HCEC 1CT (cell line): Measurements from ENCODE around the gene SLC35D2.

Experiments
- DNase-seq: peaks from one replicate; pipeline ENCODE4 v3.0.0-alpha.2; 2017

SLC35D2 gene

DNA sequence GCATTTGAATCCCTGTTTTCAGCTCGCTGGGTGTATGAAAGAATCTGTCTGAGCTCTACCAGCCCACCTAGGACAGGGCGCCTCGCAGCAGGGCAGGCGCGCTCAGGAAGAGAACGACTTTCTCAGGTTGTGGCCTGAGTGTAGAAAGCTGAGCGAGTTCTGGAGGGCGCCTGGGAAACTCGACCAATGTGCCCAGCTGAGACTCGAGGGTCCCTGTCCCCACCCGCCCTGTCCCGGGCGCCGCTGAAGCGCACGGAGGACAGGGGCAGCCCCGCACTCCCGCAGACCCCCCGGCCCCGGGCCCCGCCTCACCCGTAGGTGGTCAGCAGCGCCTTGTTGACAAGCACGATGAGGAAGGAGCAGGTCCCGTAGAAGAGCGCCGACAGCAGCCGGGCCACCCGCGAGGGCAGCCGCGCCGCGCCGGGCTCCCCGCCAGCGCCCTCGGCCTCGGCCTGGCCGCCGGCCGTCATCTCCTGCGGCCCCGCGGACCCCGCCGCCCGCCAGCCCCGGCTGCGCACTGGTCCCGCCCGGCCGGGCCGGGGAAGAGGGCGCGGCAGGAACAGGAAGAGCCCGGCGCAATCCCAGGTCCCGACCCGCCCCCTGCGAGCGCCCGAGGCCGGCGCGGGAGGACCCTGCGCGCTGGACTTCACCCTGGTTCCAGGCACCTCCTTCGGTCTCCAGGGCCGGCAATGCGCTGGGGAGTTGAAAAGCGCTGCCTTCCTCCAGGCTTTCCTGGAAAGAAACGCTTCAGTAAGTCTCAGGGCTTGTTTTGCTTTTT is at the start of gene SLC35D2:
Gene SLC35D2, minus strand, starts transcription at position 547 of the 778 bp plus-strand sequence. Its CDS starts 77 bp downstream, at position 470.
- DNase-seq: peak; percentile 72

DNA sequence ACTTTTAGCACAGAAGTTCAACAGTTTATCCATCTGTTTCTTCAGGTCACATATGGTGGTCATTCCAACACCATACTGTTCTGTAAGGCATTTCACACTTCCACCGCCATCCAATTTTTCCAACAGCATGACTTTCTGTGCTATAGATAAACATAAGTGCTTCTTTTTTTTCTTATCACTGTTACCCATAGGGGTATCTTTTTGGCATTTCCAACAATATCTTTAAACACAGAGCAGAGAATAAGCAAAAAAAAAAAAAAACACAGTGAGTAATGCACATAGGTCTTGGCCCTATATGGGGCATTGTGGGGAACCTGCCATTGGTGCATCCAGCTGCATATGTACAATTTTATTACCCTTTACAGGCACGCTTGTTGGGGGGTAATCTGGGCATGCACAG is 46.9 kb upstream of the SLC35D2 start:
- no peak for DNase-seq

- no peak for DNase-seq
Measured at GRCh38 chr9:96429732-96430131, 46.2 kb upstream of the SLC35D2 start.

GRCh38 chr9:96425500-96426169 is 42.1 kb upstream of the SLC35D2 start:
- DNase-seq: no peak

GRCh38 chr9:96423985-96424336 is 40.5 kb upstream of the SLC35D2 start:
- no peak for DNase-seq

DNA sequence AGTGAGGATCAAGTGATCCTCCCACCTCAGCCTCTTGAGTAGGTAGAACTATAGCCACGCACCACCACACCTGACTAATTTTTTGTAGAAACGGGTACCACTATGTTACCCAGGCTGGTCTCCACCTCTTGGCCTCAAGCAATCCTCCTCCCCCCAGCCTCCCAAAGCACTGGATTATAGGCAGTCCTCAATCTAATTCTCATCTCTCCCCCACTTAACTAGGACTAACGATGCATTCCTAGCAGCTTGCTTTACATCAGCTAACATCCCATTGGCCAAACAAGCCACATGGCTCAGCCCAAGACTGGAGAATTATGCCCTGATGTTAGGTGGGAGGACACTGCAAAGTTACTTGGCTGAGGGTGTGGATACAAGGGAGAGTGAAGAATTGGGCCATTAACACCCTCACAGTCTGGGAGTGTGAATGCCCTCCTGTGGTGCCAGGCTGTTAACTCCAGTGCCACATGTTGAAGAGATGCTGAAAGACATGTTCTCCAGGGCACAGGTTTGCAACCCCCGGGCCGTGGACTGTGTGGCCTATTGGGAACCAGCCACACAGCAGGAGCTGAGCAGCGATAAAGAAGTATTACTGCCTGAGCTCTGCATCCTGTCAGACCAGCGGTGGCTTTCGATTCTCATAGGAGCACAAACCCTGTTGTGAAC is 39.9 kb upstream of the SLC35D2 start:
- DNase-seq: no peak

- DNase-seq: peak; percentile 97
Measured at GRCh38 chr9:96420468-96421219, 37.1 kb upstream of the SLC35D2 start.

GRCh38 chr9:96419691-96419969 is 36.1 kb upstream of the SLC35D2 start:
- no peak for DNase-seq

DNA sequence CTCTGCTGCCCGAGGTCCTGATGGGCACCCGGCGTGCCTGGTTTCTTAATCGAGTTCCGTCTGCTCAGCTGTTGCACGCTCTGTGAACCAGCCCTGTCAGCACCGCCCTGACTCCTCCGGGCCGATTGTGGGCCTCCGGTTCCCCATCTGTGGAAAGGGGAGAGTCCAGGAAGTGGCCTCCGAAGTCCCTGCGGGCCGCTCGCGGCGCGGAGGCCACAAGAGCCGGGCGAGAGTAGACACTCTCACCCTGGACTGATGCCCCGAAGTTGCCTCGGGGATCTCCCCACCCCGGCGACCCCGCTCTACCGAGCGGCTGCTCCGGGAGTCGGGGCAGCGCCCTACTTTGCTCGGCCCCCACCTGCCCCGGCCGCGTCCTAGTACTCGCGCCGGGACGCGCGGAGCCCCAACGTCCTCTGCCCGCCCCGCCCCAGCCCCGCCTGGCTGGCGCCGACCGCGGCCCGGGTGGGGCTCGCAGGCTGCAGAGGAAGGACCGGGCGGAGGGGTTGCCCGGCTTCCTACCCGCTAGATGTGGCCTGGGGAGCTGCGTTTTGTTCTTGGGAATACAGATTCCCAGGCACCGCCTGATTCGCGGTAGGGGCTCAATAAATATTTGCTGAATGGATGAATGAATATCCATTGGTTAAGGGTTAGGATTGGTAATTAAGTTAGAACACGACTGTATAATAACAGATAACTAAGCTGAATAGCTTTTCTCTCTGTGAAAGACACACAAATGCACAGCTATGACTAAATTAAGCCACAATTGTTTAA is 35.6 kb upstream of the SLC35D2 start:
- peak; percentile 64 for DNase-seq

- peak; percentile 98 for DNase-seq
Measured at GRCh38 chr9:96418083-96418919, 34.8 kb upstream of the SLC35D2 start, which contains the start of gene ZNF367. TSS of gene ZNF367 (minus strand) at chr9:96418370. CDS start at chr9:96418032, 338 bp downstream.

DNA sequence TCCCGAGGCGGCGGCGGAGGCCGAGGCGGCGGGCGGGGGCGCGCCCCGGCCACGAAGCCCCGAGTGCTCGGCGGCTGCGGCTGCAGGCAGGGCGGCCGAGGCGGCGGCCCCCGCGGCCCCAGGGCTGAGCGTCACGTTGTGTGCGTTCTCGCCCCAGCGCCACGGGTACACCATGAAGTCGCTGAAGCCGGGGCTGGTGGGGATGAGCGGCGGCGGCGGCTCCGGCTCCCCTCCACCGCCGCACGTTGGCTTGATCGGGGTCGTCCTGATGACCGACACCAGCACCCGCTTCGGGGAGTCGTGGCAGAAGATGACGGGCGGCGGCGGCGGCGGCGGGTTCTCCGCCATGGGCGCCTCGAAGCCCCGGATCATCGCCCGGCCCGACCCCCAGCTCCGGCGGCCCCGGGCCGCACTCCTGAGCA is 34.2 kb upstream of the SLC35D2 start:
- peak; percentile 7 for DNase-seq

GRCh38 chr9:96417051-96417586 is 33.6 kb upstream of the SLC35D2 start:
- peak; percentile 84 for DNase-seq

DNA sequence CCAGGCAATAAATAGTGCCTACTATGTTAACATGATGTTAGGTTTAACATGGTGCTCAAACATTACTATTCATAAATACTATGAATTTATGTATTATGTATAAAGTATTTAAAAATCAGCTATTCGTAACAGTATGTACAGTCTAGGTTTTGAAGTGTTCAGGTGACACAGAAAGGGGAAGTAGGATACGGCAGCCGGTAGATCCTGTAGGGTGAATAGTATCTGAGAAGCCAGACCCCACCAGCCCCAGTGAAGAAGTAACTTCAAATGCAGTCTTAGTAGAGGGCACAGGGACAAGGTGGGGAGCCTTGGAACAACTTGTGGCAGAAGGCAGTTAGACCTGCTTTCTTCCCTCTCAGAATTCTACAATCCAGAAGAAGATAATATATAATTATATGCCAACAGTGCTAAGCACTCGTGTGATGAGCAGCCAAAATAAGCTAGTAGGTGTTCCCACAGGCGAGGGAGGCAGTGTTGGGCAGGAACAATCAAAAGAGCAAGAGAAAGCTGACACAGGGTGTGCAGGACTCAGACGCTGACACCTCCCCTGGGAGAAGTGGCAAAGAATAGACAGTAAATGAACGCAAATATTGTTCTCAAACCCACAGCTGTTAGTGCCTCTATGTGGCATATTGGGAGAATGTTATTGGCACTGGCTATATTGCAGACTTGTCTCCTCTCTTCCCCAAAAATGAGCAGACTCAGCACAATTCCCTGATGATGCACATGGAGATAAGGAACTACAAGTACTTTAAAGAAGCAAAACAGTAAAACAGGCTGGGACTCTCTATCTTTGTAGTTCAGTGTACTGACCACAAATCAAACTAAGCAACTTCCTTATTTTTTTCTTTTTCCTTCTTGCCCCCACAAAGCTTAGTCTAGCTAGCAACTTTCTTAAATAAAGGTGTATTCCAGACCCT is 30.1 kb upstream of the SLC35D2 start:
- no peak for DNase-seq

DNA sequence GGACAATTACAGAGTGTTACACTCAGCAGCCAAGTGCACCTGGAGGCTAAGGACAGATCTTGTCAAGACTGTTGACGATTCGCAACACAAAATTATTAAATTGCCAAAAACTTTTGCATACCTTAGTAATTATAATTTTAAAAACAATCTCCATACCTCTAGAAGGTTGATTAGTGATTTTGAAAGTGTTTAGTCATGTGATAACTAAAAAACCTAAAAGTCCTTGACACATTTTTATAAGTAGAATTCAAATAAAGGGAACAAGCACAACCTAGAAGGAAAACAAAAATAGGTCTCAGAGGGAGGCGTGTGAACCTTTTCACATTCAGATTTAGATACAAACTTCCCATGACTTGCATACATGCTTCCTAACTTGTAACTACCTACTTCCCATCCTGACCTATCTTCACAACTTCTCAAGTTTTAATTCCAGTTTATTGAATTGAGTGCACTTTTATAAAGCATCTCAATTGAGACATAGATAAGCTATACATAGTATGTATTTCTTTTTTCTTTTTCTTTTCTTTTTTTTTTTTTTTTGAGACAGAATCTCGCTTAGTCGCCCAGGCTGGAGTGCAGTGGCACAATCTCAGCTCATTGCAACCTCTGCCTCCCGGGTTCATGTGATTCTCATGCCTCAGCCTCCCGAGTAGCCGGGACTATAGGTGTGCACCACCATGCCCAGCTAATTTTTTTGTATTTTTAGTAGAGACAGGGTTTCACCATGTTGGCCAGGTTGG is 28.8 kb upstream of the SLC35D2 start:
- DNase-seq: no peak

GRCh38 chr9:96411129-96411838 is 27.8 kb upstream of the SLC35D2 start:
- DNase-seq: no peak

- no peak for DNase-seq
Measured at GRCh38 chr9:96408409-96409280, 25.1 kb upstream of the SLC35D2 start.

DNA sequence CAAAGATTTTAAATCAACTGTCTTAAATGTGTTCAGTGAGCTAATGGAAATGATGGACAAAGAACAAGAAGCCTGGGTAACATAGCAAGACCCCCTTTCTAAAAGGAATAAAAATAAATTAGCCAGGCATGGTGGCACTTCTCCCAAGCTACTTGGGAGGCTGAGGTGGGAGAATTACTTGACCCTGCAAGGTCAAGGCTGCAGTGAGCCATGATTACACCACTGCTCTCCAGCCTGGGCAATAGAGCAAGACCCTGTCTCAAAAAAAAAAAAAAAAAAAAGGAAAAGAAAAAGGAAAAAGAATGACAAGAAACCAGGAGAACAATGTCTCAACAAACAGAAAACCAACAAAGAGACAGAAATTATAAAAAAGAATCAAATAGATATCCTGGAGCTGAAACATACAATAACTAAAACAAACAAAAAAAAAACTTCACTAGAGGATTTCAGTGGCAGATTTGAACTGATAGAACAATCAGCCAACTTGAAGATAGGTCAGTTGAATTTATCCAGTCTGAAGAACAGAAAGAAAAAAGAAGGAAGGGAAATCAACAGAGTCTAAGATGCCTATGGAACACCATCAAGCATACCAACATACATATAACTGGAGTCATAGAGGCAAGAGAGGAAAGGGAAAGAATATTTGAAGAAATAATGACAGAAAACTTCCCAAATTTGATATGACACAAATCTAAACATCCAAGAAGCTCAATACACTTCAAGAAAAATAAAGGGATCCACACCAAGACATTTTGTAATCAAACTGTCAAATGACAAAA is 16.8 kb upstream of the SLC35D2 start:
- DNase-seq: no peak
